ENCODE results near the gene UHRF2. TPM values are rescaled to one million over a fixed set of nuclear protein-coding genes. Genes with fewer than 3 reads are reported as not detected.

UHRF2 gene
- total and polyA plus RNA-seq, 2 donors (not counting 3 experiments of a cell fraction or from before 2014, with no cell fraction given): 63.5 to 101 TPM

GRCh38 chr9:6408320-6408719, 4.7 kb upstream of the UHRF2 start:
- H3K9me1 ChIP-seq (replicated peaks; ENCODE audit: control insufficient read depth, extremely low read depth, insufficient read depth, low read length): no peaks in the 10 kb centered on the region
- BruUV-seq (replicated peaks): no TSS peak
- DNase-seq (ENCODE audit: low read depth, low spot score) (no peak), FAIRE-seq (no peak)
- CTCF ChIA-PET: interaction anchor here (1.1 to 1.5 kb wide), 2 partner anchors 14 to 160 kb away, joined by 3 to 4 read pairs; no protein-coding TSS in a partner anchor
- POLR2A ChIA-PET: no interaction called here
- no peak overlapping the region for H3K4me3 ChIP-seq (replicated peaks in 1 of 3; ENCODE audit: insufficient read depth in 1 of 3, low read depth in 1 of 3, low read length in 3 of 3)
- dilution Hi-C loops (cut with MboI; ENCODE audit: extremely low pct_ligation_motif_present, low sequenced_read_pairs) (no loop called here), intact Hi-C loops (cut with micrococcal nuclease) (no loop called here)
- H3K9me3 ChIP-seq (replicated peaks; ENCODE audit: control insufficient read depth, insufficient read depth, low read length): no peaks in the 10 kb centered on the region
- H3K79me2 ChIP-seq (ENCODE audit: control insufficient read depth, insufficient read depth, low read length): peaks cover 3% of the 10 kb centered on the region
- no peak for TF ChIP-seq POLR2AphosphoS5 (IDR thresholded peaks at IDR 0.05; ENCODE audit: insufficient read depth, low read depth, low read length)
- TF ChIP-seq, protein P1, sequence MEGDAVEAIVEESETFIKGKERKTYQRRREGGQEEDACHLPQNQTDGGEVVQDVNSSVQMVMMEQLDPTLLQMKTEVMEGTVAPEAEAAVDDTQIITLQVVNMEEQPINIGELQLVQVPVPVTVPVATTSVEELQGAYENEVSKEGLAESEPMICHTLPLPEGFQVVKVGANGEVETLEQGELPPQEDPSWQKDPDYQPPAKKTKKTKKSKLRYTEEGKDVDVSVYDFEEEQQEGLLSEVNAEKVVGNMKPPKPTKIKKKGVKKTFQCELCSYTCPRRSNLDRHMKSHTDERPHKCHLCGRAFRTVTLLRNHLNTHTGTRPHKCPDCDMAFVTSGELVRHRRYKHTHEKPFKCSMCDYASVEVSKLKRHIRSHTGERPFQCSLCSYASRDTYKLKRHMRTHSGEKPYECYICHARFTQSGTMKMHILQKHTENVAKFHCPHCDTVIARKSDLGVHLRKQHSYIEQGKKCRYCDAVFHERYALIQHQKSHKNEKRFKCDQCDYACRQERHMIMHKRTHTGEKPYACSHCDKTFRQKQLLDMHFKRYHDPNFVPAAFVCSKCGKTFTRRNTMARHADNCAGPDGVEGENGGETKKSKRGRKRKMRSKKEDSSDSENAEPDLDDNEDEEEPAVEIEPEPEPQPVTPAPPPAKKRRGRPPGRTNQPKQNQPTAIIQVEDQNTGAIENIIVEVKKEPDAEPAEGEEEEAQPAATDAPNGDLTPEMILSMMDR (IDR thresholded peaks at IDR 0.05; ENCODE audit: extremely low read depth in 1 of 2, insufficient read depth in 1 of 2, low read depth in 1 of 2, low read length in 2 of 2): no peak
- TF ChIP-seq MYC (IDR thresholded peaks at IDR 0.05; ENCODE audit: low read depth, low read length): no peak
- TF ChIP-seq JUN (IDR thresholded peaks at IDR 0.05; ENCODE audit: borderline replicate concordance, insufficient read depth, insufficient read length, low read depth): no peak
- TF ChIP-seq FOS (IDR thresholded peaks at IDR 0.05; ENCODE audit: borderline replicate concordance, insufficient read depth, low read length): no peak
- no peak for TF ChIP-seq POLR2A (IDR thresholded peaks at IDR 0.05; ENCODE audit: low read depth, low read length)
- TF ChIP-seq EZH2 (IDR thresholded peaks at IDR 0.05; ENCODE audit: borderline replicate concordance, low read depth, low read length, severe bottlenecking): no peak
- TF ChIP-seq, protein P2, sequence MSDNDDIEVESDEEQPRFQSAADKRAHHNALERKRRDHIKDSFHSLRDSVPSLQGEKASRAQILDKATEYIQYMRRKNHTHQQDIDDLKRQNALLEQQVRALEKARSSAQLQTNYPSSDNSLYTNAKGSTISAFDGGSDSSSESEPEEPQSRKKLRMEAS (IDR thresholded peaks at IDR 0.05; ENCODE audit: insufficient read depth, insufficient read length): no peak
- no peak for TF ChIP-seq GATA2 (IDR thresholded peaks at IDR 0.05; ENCODE audit: insufficient read depth, insufficient read length, low read depth, low read length)
- H3K36me3 ChIP-seq (ENCODE audit: control insufficient read depth in 2 of 2, extremely low read depth in 1 of 2, insufficient read depth in 2 of 2, low read length in 2 of 2): no peaks in the 10 kb centered on the region
- no peak overlapping the region for H3K27ac ChIP-seq (ENCODE audit: insufficient read depth, low read depth, low read length)
- H3K9ac ChIP-seq (replicated peaks; ENCODE audit: extremely low read depth, insufficient read depth, low read length): no peak overlapping the region
- peaks cover 4% of the 10 kb centered on the region for H3K4me1 ChIP-seq (ENCODE audit: control insufficient read depth, extremely low read depth, insufficient read depth, low read length)
- no peak overlapping the region for H3K4me2 ChIP-seq (ENCODE audit: insufficient read depth, low read length)
- no peak overlapping the region for H2AFZ ChIP-seq (ENCODE audit: low read depth, low read length)
- peaks cover 0 to 3% of the 10 kb centered on the region in 2 experiments for H3K27me3 ChIP-seq (ENCODE audit: control insufficient read depth in 2 of 2, insufficient read depth in 2 of 2, low read length in 2 of 2)
- no peaks in the 10 kb centered on the region for H4K20me1 ChIP-seq (replicated peaks; ENCODE audit: control insufficient read depth, extremely low read depth, insufficient read depth, low read length)
